GM23338 (cell line): ENCODE data around the gene RNF217. TPM values are rescaled to one million over a fixed set of nuclear protein-coding genes. Genes with fewer than 3 reads are reported as not detected.

Source experiments
- ATAC-seq: fragments of 200-7000 bp; cut with Tn5 transposase; 3 replicates; pipeline ENCODE4 v1.9.1; 2020
- DNase-seq: peaks from one replicate; pipeline ENCODE4 v3.0.0-alpha.2; 2015; ENCODE audit warnings: low spot score
- H2AFZ ChIP-seq: fragments of 200-600 bp; sonication (generic); 2 replicates; pipeline ENCODE4 v1.8.0; 2016; ENCODE audit warnings: antibody characterized with exemption, mild to moderate bottlenecking, moderate library complexity
- H3F3A ChIP-seq: fragments of 200-600 bp; sonication (generic); replicated peaks from 2 replicates; pipeline ENCODE4 v1.8.0; 2017; ENCODE audit warnings: antibody characterized with exemption, mixed run types, low read depth
- H3K27ac ChIP-seq: fragments of 200-600 bp; sonication (generic); 2 replicates; pipeline ENCODE4 v1.6.1; 2016; ENCODE audit warnings: low read depth
- H3K27me3 ChIP-seq: fragments of 200-600 bp; sonication (generic); 2 replicates; pipeline ENCODE4 v1.8.0; 2016; ENCODE audit warnings: mild to moderate bottlenecking, mixed run types, moderate library complexity; ENCODE audit not compliant: insufficient read depth
- H3K36me3 ChIP-seq: fragments of 200-600 bp; sonication (generic); 2 replicates; pipeline ENCODE4 v1.8.0; 2016; ENCODE audit warnings: mild to moderate bottlenecking; ENCODE audit not compliant: insufficient read depth
- H3K4me1 ChIP-seq: fragments of 200-600 bp; sonication (generic); 2 replicates; pipeline ENCODE4 v1.8.0; 2016; ENCODE audit warnings: mild to moderate bottlenecking, moderate library complexity; ENCODE audit not compliant: insufficient read depth
- H3K4me2 ChIP-seq: fragments of 200-600 bp; sonication (generic); 2 replicates; pipeline ENCODE4 v1.7.1; 2017; ENCODE audit warnings: mixed run types
- H3K4me3 ChIP-seq: fragments of 200-600 bp; sonication (generic); 2 replicates; pipeline ENCODE4 v1.6.1; 2016; ENCODE audit warnings: mixed run types
- H3K79me2 ChIP-seq: fragments of 200-600 bp; sonication (generic); replicated peaks from 2 replicates; pipeline ENCODE4 v1.8.0; 2017; ENCODE audit warnings: mild to moderate bottlenecking; ENCODE audit not compliant: insufficient read depth
- H3K9me2 ChIP-seq: fragments of 200-600 bp; sonication (generic); 2 replicates; pipeline ENCODE4 v1.8.0; 2017; ENCODE audit not compliant: insufficient read depth
- H4K20me1 ChIP-seq: fragments of 200-600 bp; sonication (generic); replicated peaks from 2 replicates; pipeline ENCODE4 v1.8.0; 2017; ENCODE audit warnings: mild to moderate bottlenecking; ENCODE audit not compliant: insufficient read depth
- H3K27ac Mint-ChIP-seq: 2 replicates; pipeline ENCODE4 v1.8.0; 2020; ENCODE audit warnings: inconsistent platforms, mild to moderate bottlenecking, moderate library complexity, mixed read lengths
- H3K27me3 Mint-ChIP-seq: 3 replicates; pipeline ENCODE4 v1.8.0; 2022; ENCODE audit warnings: low read depth, mild to moderate bottlenecking, moderate library complexity, mixed read lengths, inconsistent platforms; ENCODE audit not compliant: insufficient read depth, poor library complexity
- H3K36me3 Mint-ChIP-seq: 3 replicates; pipeline ENCODE4 v1.8.0; 2021; ENCODE audit warnings: low read depth, mild to moderate bottlenecking, inconsistent platforms, moderate library complexity, mixed read lengths
- H3K4me1 Mint-ChIP-seq: 3 replicates; pipeline ENCODE4 v1.8.0; 2020; ENCODE audit warnings: mild to moderate bottlenecking, inconsistent platforms, mixed read lengths
- H3K4me3 Mint-ChIP-seq: 3 replicates; pipeline ENCODE4 v1.8.0; 2021; ENCODE audit warnings: moderate library complexity, mild to moderate bottlenecking, inconsistent platforms, mixed read lengths
- H3K9me3 Mint-ChIP-seq: 3 replicates; pipeline ENCODE4 v1.8.0; 2020; ENCODE audit warnings: moderate library complexity, mild to moderate bottlenecking, inconsistent platforms, mixed read lengths
- CREB1 ChIP-seq: fragments of 250-450 bp; sonication (Bioruptor Pico); IDR thresholded peaks from 2 replicates; pipeline ENCODE4 v1.5.0; 2020; ENCODE audit warnings: low read depth, mild to moderate bottlenecking, moderate library complexity
- CTCF ChIP-seq, 2 experiments: fragments of 200-600 bp in 1 of 2; sonication (generic) in 1 of 2; conservative IDR thresholded peaks; 2 replicates each; pipeline versions ENCODE4 v1.5.1 to v1.6.1; 2016 to 2017; ENCODE audit warnings: antibody characterized with exemption in 2 of 2, low read depth in 2 of 2, mild to moderate bottlenecking in 2 of 2, moderate library complexity in 1 of 2
- ETS1 ChIP-seq: IDR thresholded peaks from 2 replicates; pipeline ENCODE4 v1.6.1; 2016; ENCODE audit warnings: antibody characterized with exemption
- EZH2 ChIP-seq: fragments of 200-600 bp; sonication (generic); IDR thresholded peaks from one replicate; pipeline ENCODE4 v1.8.0; 2017; ENCODE audit warnings: antibody characterized with exemption, mild to moderate bottlenecking, low read depth; ENCODE audit not compliant: unreplicated experiment
- EZH2phosphoT487 ChIP-seq: fragments of 200-600 bp; sonication (generic); IDR thresholded peaks from one replicate; pipeline ENCODE4 v1.8.1; 2018; ENCODE audit warnings: antibody characterized with exemption; ENCODE audit not compliant: unreplicated experiment
- JUNB ChIP-seq: IDR thresholded peaks from one replicate; pipeline ENCODE4 v1.6.1; 2016; ENCODE audit warnings: antibody characterized with exemption; ENCODE audit not compliant: unreplicated experiment
- NANOG ChIP-seq: IDR thresholded peaks from 2 replicates; pipeline ENCODE4 v1.6.1; 2016; ENCODE audit warnings: antibody characterized with exemption, borderline replicate concordance
- POLR2AphosphoS5 ChIP-seq: IDR thresholded peaks from 2 replicates; pipeline ENCODE4 v1.6.1; 2016; ENCODE audit warnings: antibody characterized with exemption, low read depth
- REST ChIP-seq: IDR thresholded peaks from one replicate; pipeline ENCODE4 v1.6.1; 2018; ENCODE audit warnings: antibody characterized with exemption; ENCODE audit not compliant: unreplicated experiment
- STAT1 ChIP-seq: IDR thresholded peaks from one replicate; pipeline ENCODE4 v1.6.1; 2016; ENCODE audit warnings: antibody characterized with exemption; ENCODE audit not compliant: unreplicated experiment
- ZNF114 ChIP-seq: fragments of 250-450 bp; sonication (Bioruptor Pico); IDR thresholded peaks from 2 replicates; pipeline ENCODE4 v1.5.0; 2020; ENCODE audit warnings: mild to moderate bottlenecking, moderate library complexity
- ZNF331 ChIP-seq: fragments of 250-450 bp; sonication (Bioruptor Pico); IDR thresholded peaks from 2 replicates; pipeline ENCODE4 v1.5.0; 2020; ENCODE audit warnings: low read depth, mild to moderate bottlenecking, moderate library complexity
- ZNF462 ChIP-seq: fragments of 250-450 bp; sonication (Bioruptor Pico); IDR thresholded peaks from 2 replicates; pipeline ENCODE4 v1.5.0; 2020; ENCODE audit warnings: mild to moderate bottlenecking, moderate library complexity
- polyA plus RNA-seq: library from polyadenylated mRNA; unstranded; fragments of >200 nt; fragmentation: Nextera tagmentation; extraction: Ambion mirVana; gene quantifications from 2 replicates; pipeline ENCODE4 v1.2.1, GENCODE V29; 2016
- total RNA-seq: library from RNA; depleted of rRNA; stranded (reverse); fragments of >200 nt; shearing (Covaris generic); gene quantifications from 2 replicates; pipeline ENCODE4 v1.2.3, GENCODE V29; 2014

Gene RNF217
- total and polyA plus RNA-seq, 2 experiments from 2014 or later: 1.7 to 6.2 TPM

- Histone ChIP-seq H3K27me3 (peaks cover 21% of the 10 kb centered on the region), H3K4me1 (peaks cover 11% of the 10 kb centered on the region; the same call in 1 of the 2 replicates), H3K4me3 (no peak overlapping the region), H3K79me2 (no peaks in the 10 kb centered on the region), H2AFZ (no peak overlapping the region), H3K4me2 (no peak overlapping the region), H3K36me3 (no peaks in the 10 kb centered on the region), H4K20me1 (no peaks in the 10 kb centered on the region), H3K27ac (no peak overlapping the region), H3F3A (no peaks in the 10 kb centered on the region), H3K9me2 (no peaks in the 10 kb centered on the region)
- H3K4me3 Mint-ChIP-seq: no peak overlapping the region
- ATAC-seq (no peak), DNase-seq (no peak)
- H3K36me3 Mint-ChIP-seq: no peaks in the 10 kb centered on the region
- H3K27me3 Mint-ChIP-seq: peaks cover 12% of the 10 kb centered on the region
- H3K4me1 Mint-ChIP-seq: peaks cover 40% of the 10 kb centered on the region
- H3K9me3 Mint-ChIP-seq: no peaks in the 10 kb centered on the region
- no peak overlapping the region for H3K27ac Mint-ChIP-seq
- TF ChIP-seq CREB1 (no peak), ZNF462 (CRISPR knock-in tag) (no peak), EZH2 (no peak), JUNB (no peak), NANOG (no peak), ZNF331 (no peak), EZH2phosphoT487 (no peak), CTCF (conservative IDR thresholded peaks at IDR 0.05; ENCODE audit: low read depth in 2 of 2) (no peak), POLR2AphosphoS5 (no peak), STAT1 (no peak), ZNF114 (CRISPR knock-in tag) (no peak), ETS1 (no peak), REST (no peak)
Measured at GRCh38 chr6:125101128-125101527, 138.9 kb downstream of the RNF217 start.
